Measurements from ENCODE around the gene PROM2.
"Not testable (repeated sequence)": the region's sequence is repeated elsewhere in the genome, so short reads cannot be mapped to it uniquely, and the experiment has no call there.

PROM2 gene, protein sequence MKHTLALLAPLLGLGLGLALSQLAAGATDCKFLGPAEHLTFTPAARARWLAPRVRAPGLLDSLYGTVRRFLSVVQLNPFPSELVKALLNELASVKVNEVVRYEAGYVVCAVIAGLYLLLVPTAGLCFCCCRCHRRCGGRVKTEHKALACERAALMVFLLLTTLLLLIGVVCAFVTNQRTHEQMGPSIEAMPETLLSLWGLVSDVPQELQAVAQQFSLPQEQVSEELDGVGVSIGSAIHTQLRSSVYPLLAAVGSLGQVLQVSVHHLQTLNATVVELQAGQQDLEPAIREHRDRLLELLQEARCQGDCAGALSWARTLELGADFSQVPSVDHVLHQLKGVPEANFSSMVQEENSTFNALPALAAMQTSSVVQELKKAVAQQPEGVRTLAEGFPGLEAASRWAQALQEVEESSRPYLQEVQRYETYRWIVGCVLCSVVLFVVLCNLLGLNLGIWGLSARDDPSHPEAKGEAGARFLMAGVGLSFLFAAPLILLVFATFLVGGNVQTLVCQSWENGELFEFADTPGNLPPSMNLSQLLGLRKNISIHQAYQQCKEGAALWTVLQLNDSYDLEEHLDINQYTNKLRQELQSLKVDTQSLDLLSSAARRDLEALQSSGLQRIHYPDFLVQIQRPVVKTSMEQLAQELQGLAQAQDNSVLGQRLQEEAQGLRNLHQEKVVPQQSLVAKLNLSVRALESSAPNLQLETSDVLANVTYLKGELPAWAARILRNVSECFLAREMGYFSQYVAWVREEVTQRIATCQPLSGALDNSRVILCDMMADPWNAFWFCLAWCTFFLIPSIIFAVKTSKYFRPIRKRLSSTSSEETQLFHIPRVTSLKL

DNA sequence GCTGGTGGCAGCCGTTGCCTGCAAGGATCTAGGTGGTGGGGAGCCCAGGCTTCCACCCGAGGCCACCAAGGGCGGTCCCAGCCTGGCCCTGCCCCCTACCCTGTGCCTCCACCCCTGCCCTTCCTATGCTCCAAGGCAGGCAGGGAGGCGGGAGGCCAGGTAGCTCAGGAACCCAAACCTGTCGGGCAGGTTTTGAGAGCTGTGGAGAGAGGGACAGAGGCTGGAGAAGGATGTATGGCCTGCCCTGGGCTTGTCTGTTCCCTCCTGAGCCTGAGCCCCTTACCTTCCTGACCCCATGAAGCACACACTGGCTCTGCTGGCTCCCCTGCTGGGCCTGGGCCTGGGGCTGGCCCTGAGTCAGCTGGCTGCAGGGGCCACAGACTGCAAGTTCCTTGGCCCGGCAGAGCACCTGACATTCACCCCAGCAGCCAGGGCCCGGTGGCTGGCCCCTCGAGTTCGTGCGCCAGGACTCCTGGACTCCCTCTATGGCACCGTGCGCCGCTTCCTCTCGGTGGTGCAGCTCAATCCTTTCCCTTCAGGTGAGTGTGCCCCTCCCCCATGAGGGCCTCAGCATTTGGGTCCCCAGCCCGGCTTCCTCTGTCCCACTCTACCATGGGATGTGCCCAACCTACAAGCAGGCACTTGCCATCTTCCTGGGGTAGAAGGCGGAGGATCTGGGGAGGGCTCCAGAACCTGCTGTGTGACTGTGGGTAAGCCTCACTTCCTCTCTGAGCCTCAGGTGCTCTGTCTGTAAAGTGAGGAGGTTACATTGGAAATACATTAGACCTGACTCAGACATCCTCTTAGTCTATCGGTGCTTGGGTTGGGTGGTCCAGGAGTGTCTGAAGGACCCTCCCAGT lies at the start of gene PROM2:
Gene PROM2, plus strand, starts transcription at position 159 of the 860 bp plus-strand sequence. Its CDS starts 137 bp downstream, at position 296.
- no peak within 1 kb of the TSS for H3K4me3 ChIP-seq (ENCODE audit: low read depth, low read length)

DNA sequence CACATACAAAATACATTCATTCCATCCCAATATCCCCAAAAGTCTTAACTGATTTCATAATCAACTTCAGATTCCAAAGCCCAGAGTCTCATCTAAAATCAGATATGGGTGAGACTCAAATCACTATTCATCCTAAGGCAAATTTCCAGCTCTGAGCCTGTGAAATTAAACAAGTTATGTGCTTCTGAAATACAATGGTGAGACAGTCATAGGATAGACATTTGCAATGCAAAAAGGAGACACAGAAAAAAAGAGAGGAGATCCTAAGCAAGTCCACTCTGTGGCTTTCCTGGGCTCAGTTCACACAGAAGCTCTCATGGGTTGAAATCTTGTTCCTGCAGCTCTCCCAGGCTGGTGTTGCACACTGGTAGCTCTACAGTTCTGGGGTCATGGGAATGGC lies 48.6 kb upstream of the PROM2 start:
- H3K4me3 ChIP-seq (ENCODE audit: low read depth, low read length): no peak overlapping the region

DNA sequence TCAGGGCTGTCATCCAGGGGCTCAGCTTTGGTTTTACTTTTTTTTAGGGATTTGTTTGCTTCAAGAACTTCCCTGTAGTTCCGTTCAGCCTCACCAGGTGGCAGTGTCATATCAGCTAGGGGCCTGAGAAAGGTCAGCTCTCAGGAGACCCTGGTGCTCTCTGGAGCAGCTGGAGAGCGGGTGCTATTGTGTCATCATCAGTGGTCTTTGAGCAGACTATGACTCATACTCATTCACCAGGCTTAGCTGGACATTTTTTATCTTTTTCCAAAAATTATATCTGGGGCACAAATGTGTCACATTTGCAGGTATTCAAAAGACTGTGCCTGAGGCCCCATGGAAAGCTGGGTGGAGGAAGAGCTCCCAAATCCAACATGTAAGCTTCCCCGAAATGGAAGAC lies 42.5 kb upstream of the PROM2 start:
- H3K4me3 ChIP-seq (ENCODE audit: low read depth, low read length): no peak overlapping the region

DNA sequence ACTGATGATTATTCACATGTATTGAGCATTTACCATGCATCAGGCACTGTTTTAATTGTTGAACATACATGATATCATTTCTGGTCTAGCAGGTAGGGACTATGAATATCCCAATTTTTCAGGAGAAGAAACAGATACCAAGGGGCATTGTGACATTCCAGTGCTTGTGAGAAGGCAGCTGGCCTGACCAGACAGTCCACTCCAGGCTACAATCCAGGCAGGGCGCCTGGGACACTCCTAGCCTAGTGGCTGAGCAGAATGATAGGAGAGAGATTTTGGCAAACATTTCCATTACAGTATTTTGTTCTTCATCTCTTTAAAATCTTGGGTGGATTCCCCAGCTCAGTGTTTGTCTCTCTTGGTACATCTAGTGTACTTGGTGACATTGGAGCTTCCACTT lies 42.0 kb upstream of the PROM2 start:
- H3K4me3 ChIP-seq (ENCODE audit: low read depth, low read length): no peak overlapping the region

DNA sequence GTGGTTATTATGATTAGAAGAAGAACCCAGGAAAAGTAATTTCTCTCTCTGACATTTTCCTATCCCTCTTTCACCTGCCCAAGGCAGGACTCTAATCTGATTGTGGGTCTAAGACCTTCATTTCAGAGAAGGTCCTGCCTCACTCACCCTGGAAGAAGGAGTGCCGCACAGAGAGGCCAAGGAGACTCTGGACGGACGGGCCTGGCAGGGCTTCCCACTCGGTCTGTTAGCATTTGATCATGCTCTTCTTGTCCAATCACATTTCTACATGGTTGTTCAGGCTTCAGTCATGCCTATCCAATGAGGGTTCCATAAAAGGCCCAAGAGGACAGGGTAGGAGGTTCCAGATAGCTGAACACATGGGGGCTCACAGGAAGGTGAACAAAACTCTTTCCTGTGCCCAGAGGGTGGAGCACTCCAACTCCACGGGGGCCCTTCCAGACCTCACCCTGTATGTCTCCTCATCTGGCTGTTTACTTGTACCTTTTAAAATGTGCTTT lies 39.9 kb upstream of the PROM2 start:
- H3K4me3 ChIP-seq (ENCODE audit: low read depth, low read length): no peak overlapping the region

DNA sequence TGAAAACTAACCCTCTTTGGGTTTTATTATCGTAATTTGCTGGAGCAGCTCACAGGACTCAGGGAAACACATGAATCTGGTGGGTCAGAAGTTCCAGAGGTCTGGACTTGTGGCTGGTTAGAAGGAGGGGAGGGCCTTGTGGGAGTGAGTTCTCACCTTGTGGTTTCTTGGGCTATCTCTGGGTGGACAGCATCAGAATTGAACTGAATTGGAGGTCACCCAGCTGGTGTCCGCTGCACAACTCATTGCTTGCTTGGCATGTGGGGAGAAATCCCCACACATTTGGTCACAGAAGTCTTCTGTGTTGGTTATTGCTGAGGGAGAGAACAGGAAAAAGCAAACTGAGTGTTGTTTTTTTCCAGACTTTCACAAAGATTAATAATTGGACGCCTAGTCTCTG lies 39.4 kb upstream of the PROM2 start:
- no peak overlapping the region for H3K4me3 ChIP-seq (ENCODE audit: low read depth, low read length)

DNA sequence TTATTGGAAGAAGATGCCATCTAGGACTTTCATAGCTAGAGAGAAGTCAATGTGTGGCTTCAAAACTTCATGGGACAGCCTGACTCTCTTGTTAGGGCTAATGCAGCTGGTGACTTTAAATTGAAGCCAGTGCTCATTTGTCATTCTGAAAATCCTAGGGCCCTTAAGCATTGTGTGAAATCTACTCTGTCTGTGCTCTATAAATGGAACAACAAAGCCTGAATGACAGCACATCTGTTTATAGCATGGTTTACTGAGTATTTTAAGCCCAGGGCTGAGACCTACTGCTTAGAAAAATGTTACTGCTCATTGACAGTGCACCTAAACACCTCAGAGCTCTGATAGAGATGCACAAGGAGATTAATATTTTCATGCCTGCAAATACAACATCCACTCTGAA lies 36.1 kb upstream of the PROM2 start:
- H3K4me3 ChIP-seq (ENCODE audit: low read depth, low read length): no peak overlapping the region

DNA sequence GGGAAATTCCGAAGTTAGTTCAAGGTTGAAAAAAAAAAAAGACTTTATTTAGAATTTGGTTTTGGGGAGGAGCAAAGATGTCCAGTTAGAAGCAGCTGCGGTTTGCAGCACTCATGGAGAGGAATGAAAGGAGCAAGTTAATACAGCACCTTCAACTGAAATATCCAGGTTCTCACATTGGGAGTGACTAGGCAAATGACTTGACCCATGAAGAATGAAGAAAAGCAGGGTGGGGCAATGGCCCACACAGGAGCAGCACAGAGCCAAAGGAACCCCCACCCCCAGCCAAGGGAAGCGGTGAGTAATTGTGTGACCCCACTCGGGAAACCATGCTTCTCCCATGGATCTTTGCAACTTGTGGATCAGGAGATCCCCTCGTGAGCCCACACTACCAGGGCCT lies 34.2 kb upstream of the PROM2 start:
- H3K4me3 ChIP-seq (ENCODE audit: low read depth, low read length): no peak overlapping the region

DNA sequence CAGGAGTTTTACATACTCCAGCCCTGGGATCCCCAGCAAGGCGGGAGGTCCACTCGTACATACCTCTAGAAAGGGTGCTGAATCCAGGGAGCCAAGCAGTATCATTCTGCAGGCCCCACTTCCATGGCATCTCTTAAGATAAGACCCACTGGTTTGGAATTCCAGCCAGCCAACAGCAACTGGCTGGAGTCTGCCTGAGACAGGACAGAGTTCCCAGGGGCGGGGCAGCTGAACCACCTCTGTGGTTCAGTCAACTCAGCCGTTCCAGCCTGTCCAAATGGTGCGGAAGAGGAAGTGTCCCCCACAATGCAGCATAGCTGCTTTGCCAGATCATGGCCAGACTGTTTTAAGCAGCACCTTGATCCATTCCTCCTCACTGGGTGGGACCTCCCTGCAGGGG lies 33.7 kb upstream of the PROM2 start:
- no peak overlapping the region for H3K4me3 ChIP-seq (ENCODE audit: low read depth, low read length)

DNA sequence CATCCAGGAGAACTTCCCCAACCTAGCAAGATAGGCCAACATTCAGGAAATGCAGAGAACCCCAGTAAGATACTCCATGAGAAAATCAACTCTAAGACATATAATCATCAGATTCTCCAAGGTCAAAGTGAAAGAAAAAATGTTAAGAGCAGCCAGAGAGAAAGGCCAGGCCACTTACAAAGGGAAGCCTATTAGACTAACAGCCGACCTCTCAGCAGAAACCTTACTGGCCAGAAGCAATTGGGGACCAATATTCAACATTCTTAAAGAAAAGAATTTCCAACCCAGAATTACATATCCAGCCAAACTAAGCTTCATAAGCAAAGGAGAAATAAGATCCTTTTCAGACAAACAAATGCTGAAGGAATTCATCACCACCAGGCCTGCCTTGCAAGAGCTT lies 32.2 kb upstream of the PROM2 start:
- not testable (repeated sequence) for H3K4me3 ChIP-seq (ENCODE audit: low read depth, low read length)

DNA sequence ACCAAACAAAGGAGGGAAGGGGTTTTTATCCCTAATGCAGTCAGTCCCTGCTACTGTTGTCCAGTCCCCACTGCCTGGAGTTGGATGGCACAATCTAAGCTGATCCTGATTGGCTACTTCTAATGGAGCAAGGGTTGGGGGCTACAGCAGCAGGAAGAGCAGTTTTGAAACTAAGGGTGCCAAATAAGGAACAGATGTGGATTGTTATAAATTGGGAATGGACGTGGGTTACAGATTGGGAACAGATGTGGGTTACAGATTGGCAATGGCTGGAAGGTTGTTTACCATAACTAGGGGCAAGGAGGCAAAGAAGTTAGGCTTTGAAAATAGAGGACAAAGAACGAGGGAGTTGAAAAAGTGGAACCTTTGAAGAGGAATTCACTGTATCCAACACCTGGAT lies 16.0 kb upstream of the PROM2 start:
- no peak overlapping the region for H3K4me3 ChIP-seq (ENCODE audit: low read depth, low read length)

DNA sequence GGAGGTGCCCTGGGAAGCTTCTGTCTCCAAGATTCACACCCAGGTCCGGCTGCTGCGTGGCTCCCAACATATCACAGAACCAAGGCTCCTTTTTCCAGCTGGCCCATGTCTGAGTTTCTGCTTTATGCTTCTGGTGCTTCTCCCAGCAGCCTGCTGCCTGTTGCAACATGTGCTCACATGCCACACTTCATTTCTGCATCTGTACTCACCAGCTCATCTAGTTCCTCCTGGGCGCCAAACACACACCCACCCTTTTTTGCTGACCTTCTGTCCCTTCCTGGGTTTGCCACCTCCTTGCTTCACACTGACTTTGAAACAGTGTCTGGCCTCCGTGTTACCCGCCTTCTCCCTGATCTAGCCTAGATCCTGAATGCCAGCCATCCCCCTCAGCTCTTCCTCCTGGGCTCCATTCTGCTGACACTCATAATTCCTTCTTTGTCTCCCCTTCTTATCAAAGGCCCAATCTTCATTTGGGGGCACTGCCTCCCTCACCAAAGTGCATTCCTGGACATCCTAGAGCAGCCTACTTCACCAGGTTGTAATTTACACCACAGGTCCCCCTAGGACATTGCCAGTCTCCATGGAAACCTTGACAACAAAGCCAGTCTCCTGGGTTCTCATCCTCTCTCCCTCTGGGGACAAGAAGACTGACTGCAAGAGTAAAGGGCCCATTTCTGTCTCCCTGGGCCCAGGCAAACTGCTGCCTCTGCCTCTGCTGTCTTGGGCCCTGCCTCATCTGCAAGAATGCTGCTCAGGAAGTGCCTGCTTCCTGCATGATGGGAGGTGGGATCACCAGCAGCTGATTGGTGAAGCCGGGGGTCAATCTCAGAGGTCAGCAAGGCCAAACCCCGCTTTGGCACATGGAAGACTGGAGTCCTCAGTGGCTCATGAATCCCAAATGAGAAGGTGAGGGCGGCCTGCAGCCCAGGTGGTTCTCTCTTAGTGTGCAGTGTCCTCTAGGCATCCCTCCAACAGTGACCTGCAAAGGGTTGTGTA lies 13.9 kb upstream of the PROM2 start:
- H3K4me3 ChIP-seq (ENCODE audit: low read depth, low read length): no peak overlapping the region

DNA sequence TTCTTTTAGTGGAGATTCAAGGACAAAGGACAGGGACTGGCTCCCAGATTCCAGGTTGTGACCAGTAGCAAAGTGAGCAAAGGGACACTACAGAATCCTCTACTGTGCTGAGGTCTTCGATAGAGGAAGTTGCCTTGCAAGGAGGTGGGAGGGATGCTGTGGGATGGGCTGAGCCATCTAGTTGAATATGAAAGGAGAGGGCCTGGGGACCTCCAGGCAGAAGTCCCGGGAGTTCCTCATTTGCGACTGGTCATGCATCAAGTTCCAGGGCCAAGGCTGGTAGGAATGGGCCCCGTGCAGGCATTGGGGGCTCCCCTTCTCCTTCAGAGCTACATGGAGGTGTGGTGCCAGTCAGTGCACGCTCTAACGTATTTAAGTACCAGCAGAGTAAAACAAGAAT lies 12.6 kb upstream of the PROM2 start:
- H3K4me3 ChIP-seq (ENCODE audit: low read depth, low read length): no peak overlapping the region

DNA sequence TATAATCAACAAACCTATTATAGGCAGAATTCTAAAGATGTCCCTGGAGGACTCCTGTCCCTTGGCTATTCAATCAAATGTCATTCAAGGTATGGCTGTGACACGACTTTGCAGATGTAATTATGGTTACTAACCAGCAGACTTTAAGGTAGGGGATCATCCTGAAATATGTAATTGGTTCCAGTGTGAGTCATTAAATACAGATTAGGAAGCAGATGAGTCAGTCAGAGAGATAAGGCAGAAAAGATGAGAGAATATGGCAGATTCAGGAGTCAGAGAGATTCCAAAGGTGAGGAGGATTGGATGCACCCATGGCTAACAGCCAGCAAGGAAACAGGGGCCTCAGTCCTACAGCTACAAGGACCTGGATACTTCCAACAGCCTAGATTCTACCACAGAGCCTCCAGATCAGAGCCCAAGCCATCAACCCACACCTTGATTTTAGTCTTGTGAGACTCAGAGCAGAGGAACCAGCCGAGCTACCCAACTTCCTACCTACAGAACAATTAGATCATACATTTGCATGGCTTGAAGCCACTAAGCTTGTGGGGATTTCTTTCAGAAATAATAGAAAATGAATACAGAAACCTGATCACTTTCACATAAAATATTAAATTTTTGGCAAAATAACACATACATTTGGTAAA lies 11.2 kb upstream of the PROM2 start:
- no peak overlapping the region for H3K4me3 ChIP-seq (ENCODE audit: low read depth, low read length)

DNA sequence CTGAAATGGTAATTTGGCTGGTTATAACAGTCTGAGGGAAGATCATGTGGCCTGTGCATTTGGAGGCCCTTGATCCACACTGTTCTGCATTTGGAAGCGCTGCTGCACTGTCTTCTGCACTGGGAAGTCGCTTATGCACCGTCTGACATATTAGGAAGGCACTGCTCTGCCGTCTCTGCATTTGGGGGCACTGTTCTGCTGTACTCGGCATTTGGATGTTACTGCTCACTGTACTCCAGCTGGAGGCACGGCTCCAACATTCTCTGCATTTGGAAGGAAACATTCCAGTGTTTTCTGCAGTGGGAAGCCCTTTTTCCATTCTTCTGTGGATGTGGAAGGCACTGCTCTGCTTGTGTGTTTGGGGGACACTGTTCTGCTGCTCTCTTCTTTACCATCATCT lies 9.6 kb upstream of the PROM2 start:
- no peak overlapping the region for H3K4me3 ChIP-seq (ENCODE audit: low read depth, low read length)

DNA sequence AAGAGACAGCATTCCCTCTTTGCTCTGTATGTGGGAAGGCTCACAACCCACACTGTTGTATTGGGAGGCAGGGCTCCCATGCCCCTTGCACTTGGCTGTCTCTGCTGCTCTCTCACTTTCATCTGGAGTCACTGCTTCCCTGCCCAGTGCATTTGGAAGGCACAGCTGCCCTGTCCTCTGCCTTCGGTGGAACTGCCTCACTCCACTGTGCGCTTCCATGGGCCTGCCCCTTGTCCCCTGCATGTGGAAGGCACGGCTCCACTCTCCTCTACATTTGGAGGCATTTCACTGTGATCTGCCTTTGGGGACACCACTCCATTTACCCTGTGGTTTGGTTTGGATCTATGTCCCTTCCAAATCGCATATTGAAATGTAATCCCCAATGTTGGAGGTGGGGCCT lies 9.1 kb upstream of the PROM2 start:
- no peak overlapping the region for H3K4me3 ChIP-seq (ENCODE audit: low read depth, low read length)

DNA sequence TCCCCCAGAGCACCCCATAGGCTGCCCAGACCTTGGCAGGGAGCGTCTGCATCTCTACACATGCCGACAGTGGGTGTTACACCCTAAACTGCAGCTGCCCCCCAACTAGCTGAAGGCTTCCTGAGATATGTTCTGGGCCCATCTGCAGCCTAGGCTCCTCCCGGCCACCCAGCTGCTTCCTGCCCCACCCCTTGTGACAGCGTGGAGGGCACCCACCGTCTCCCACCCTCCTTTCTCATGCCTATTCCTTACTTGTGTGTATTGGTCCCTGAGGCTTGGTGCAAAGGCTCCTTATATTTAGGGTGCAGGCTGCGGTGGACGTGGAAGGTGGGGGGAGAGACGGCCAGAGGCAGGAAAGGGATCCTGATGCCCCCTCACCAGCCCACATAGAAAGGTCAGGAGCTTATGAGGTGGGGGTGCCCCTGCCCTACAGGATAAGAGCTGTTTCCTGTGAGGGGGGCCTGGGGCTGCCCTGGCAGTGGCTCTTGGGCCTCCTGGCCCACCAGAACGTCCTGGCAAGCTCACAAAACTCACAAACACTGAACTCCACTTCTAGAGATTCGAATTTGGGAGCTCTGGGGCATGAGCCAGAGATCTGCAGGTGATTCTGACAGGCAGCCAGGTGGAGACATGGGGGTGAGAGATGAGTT lies 7.3 kb upstream of the PROM2 start:
- H3K4me3 ChIP-seq (ENCODE audit: low read depth, low read length): no peak overlapping the region

DNA sequence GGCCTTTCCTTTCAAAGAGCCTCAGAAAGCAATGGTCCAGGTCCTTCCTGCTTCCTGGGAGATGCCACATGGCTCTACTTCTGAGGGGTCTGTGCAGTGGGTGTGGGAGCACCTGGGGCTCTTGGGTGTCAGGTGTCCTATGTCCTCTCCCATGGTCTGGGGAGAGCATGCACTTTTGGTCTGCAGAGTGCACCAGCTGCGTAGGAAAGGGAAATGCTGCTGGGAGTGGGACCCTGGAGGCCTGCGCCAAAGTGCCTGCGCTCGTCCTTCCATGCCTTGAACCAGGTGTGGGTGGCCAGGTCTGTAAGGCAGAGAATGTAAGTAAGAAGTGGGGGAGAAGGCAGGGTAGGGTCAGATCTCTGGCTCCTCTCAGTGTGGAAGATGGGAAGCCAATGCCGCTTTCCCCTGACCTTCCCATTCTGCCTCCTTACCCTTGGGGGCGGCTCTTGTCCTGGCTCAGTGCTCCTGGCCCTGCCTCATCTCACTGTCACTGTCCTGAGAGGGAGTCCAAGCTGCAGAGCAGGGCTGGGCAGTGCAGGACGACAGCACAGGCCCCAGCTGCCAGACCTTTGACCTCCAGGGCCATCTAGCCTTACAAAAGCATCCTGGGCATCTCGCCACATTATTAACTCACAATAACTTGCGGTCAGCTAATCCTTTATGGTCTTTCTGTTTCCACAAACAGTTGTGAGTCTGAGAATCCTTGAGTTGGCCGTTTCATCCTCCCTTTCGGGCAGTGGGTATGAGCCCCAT lies 6.6 kb upstream of the PROM2 start:
- no peak overlapping the region for H3K4me3 ChIP-seq (ENCODE audit: low read depth, low read length)
